ENCODE results near the gene GPR87. TPM values are rescaled to one million over a fixed set of nuclear protein-coding genes. Genes with fewer than 3 reads are reported as not detected.

GPR87 gene
- not detected for total RNA-seq
- 0 reads per million in 2 donors for total RNA-seq

- H3K27ac Mint-ChIP-seq: no peak within 1 kb of the TSS
- no peaks in the 10 kb centered on the region for H3K9me3 ChIP-seq (ENCODE audit: control insufficient read depth, low read length, poor library complexity, severe bottlenecking)
Observed at GRCh38 chr3:151316267-151316991, at the start of gene GPR87. GPR87 (minus strand) TSS chr3:151316820; CDS start chr3:151300100, 16,720 bp downstream.

GRCh38 chr3:151362751-151363174 lies 46.1 kb upstream of the GPR87 start:
- H3K4me3 Mint-ChIP-seq: no peak overlapping the region
- H3K27me3 Mint-ChIP-seq: peaks cover 8% of the 10 kb centered on the region
- no peak overlapping the region for H3K27ac Mint-ChIP-seq
- no peak for DNase-seq
- H3K36me3 Mint-ChIP-seq (ENCODE audit: low read depth): no peaks in the 10 kb centered on the region
- no peaks in the 10 kb centered on the region for H3K4me1 Mint-ChIP-seq
- no peak for ATAC-seq
- H3K9me3 ChIP-seq (ENCODE audit: control insufficient read depth, low read length, poor library complexity, severe bottlenecking): no peaks in the 10 kb centered on the region

More at GRCh38 chr3:151316267-151316991, at the start of gene GPR87:
- Mint-ChIP-seq H3K4me1 (peaks cover 2% of the 10 kb centered on the region), H3K36me3 (ENCODE audit: low read depth) (peaks cover 2% of the 10 kb centered on the region), H3K27me3 (peaks cover 10% of the 10 kb centered on the region), H3K4me3 (no peak within 1 kb of the TSS)
- ATAC-seq (no peak), DNase-seq (no peak)

DNA sequence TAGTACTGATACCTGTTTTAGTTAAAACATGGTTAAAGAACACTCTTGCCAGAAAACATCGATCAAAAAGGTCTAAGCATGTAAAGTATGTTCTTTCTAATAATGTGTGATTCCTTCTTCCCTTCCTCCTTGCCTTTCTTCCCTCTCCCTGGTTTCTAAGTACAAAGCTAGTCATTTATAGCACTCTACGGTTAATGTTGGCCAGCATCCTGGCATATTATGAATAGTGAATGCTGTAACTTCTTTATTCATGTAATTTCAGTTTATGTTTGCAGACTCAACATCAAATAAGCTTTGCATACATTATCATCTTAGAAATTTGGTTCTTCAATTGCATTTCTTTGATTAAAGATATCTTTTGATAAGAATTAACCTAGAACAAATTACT lies 40.8 kb upstream of the GPR87 start:
- Mint-ChIP-seq H3K4me3 (no peak overlapping the region), H3K36me3 (ENCODE audit: low read depth) (no peaks in the 10 kb centered on the region), H3K27me3 (no peaks in the 10 kb centered on the region), H3K4me1 (peaks cover 2% of the 10 kb centered on the region), H3K27ac (peak overlapping the region; percentile 29)
- no peaks in the 10 kb centered on the region for H3K9me3 ChIP-seq (ENCODE audit: control insufficient read depth, low read length, poor library complexity, severe bottlenecking)
- DNase-seq (no peak), ATAC-seq (no peak)

GRCh38 chr3:151356794-151357462 lies 40.3 kb upstream of the GPR87 start:
- peaks cover 2% of the 10 kb centered on the region for H3K4me1 Mint-ChIP-seq
- H3K27ac Mint-ChIP-seq: peak overlapping the region; percentile 29
- H3K36me3 Mint-ChIP-seq (ENCODE audit: low read depth): no peaks in the 10 kb centered on the region
- H3K27me3 Mint-ChIP-seq: no peaks in the 10 kb centered on the region
- H3K4me3 Mint-ChIP-seq: no peak overlapping the region
- H3K9me3 ChIP-seq (ENCODE audit: control insufficient read depth, low read length, poor library complexity, severe bottlenecking): no peaks in the 10 kb centered on the region
- no peak for ATAC-seq
- DNase-seq: no peak

DNA sequence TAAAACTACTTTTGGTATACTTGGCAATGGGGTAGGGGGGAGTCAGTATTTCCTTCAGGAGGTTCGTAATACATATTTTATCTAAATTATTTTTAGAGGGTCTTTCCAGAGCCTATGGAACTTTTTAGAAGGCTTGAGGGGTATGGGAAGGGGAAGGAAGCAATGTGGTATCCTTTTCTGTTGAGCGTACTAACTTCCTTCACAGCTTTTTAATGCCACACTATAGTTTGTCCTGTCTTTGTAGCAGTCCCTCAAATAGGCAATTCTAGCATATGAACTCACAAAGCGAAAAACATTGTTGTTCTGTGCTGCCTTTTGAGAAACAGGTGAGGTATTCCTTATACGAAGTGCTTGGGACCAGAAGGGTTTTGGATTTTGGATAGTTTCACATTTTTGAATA lies 35.0 kb upstream of the GPR87 start:
- H3K4me3 Mint-ChIP-seq: no peak overlapping the region

GRCh38 chr3:151351219-151351618 lies 34.6 kb upstream of the GPR87 start:
- H3K4me3 Mint-ChIP-seq: no peak overlapping the region
- DNase-seq (no peak), ATAC-seq (no peak)

More for the DNA sequence above, 35.0 kb upstream of the GPR87 start:
- no peaks in the 10 kb centered on the region for H3K36me3 Mint-ChIP-seq (ENCODE audit: low read depth)
- ATAC-seq (no peak), DNase-seq (no peak)
- no peak overlapping the region for H3K27ac Mint-ChIP-seq
- H3K9me3 ChIP-seq (ENCODE audit: control insufficient read depth, low read length, poor library complexity, severe bottlenecking): no peaks in the 10 kb centered on the region
- H3K27me3 Mint-ChIP-seq: peaks cover 30% of the 10 kb centered on the region
- peaks cover 4% of the 10 kb centered on the region for H3K4me1 Mint-ChIP-seq

DNA sequence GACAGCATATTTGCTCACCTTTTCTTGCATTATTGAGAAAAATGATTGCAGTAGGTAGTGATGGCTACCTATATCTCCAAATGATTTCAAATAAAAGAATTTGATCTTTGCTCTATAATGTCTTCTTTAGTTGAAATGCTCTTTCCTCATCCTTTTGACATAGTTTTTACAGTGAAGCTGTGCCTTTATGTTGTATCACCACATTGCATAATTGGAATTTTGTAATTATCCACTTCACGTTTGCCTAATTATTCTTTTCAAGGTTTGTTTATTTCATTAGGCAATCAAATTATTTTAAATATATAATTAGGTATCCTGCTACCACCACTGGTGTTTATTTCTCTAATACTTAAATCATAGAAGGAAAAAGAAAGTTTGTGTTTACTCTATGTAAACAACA lies 34.0 kb upstream of the GPR87 start:
- no peak overlapping the region for H3K4me3 Mint-ChIP-seq
- DNase-seq (no peak), ATAC-seq (no peak)
- H3K27me3 Mint-ChIP-seq: peaks cover 39% of the 10 kb centered on the region
- no peak overlapping the region for H3K27ac Mint-ChIP-seq
- peaks cover 12% of the 10 kb centered on the region for H3K4me1 Mint-ChIP-seq
- no peaks in the 10 kb centered on the region for H3K9me3 ChIP-seq (ENCODE audit: control insufficient read depth, low read length, poor library complexity, severe bottlenecking)
- peaks cover 5% of the 10 kb centered on the region for H3K36me3 Mint-ChIP-seq (ENCODE audit: low read depth)

More at GRCh38 chr3:151351219-151351618, 34.6 kb upstream of the GPR87 start:
- Mint-ChIP-seq H3K27ac (no peak overlapping the region), H3K27me3 (peaks cover 33% of the 10 kb centered on the region), H3K36me3 (ENCODE audit: low read depth) (peaks cover 2% of the 10 kb centered on the region), H3K4me1 (peaks cover 8% of the 10 kb centered on the region)
- no peaks in the 10 kb centered on the region for H3K9me3 ChIP-seq (ENCODE audit: control insufficient read depth, low read length, poor library complexity, severe bottlenecking)

GRCh38 chr3:151347432-151347831 lies 30.8 kb upstream of the GPR87 start:
- peaks cover 5% of the 10 kb centered on the region for H3K36me3 Mint-ChIP-seq (ENCODE audit: low read depth)
- peaks cover 46% of the 10 kb centered on the region for H3K27me3 Mint-ChIP-seq
- H3K27ac Mint-ChIP-seq: no peak overlapping the region
- no peak for ATAC-seq
- H3K4me1 Mint-ChIP-seq: peaks cover 12% of the 10 kb centered on the region
- H3K4me3 Mint-ChIP-seq: no peak overlapping the region
- DNase-seq: no peak
- H3K9me3 ChIP-seq (ENCODE audit: control insufficient read depth, low read length, poor library complexity, severe bottlenecking): no peaks in the 10 kb centered on the region

GRCh38 chr3:151346292-151346691 lies 29.7 kb upstream of the GPR87 start:
- no peaks in the 10 kb centered on the region for H3K9me3 ChIP-seq (ENCODE audit: control insufficient read depth, low read length, poor library complexity, severe bottlenecking)
- Mint-ChIP-seq H3K36me3 (ENCODE audit: low read depth) (peaks cover 5% of the 10 kb centered on the region), H3K27me3 (peaks cover 48% of the 10 kb centered on the region), H3K4me1 (peaks cover 11% of the 10 kb centered on the region), H3K27ac (no peak overlapping the region), H3K4me3 (peak overlapping the region; percentile 80)
- DNase-seq: no peak
- no peak for ATAC-seq

GRCh38 chr3:151345859-151346258 lies 29.2 kb upstream of the GPR87 start:
- peak overlapping the region; percentile 80 for H3K4me3 Mint-ChIP-seq
- peaks cover 5% of the 10 kb centered on the region for H3K36me3 Mint-ChIP-seq (ENCODE audit: low read depth)
- DNase-seq: no peak
- peaks cover 46% of the 10 kb centered on the region for H3K27me3 Mint-ChIP-seq
- no peak for ATAC-seq
- H3K27ac Mint-ChIP-seq: no peak overlapping the region
- peaks cover 8% of the 10 kb centered on the region for H3K4me1 Mint-ChIP-seq
- no peaks in the 10 kb centered on the region for H3K9me3 ChIP-seq (ENCODE audit: control insufficient read depth, low read length, poor library complexity, severe bottlenecking)

DNA sequence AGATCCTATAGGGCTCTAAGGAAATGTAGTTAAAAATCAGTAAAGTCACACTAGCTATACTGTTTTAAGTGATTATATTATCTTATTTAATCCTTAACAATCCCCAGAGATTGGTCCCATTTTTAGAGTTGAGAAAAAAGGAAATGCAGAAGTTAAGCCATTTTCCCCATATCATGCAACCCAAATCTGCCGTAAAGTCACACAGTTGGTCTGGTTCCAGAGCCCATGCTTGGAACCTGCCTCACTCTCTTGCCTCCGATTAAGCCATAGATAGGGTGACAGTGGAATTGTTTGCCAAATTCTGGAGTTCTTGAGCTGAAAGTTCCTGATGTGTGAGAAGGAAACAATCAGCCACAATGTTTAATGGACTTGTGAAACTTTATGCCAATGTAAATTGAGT lies 15.1 kb upstream of the GPR87 start:
- no peaks in the 10 kb centered on the region for H3K36me3 Mint-ChIP-seq (ENCODE audit: low read depth)
- H3K4me3 Mint-ChIP-seq: no peak overlapping the region
- DNase-seq: no peak
- no peak overlapping the region for H3K27ac Mint-ChIP-seq
- H3K4me1 Mint-ChIP-seq: peaks cover 4% of the 10 kb centered on the region
- H3K27me3 Mint-ChIP-seq: peaks cover 39% of the 10 kb centered on the region
- ATAC-seq: no peak
- no peaks in the 10 kb centered on the region for H3K9me3 ChIP-seq (ENCODE audit: control insufficient read depth, low read length, poor library complexity, severe bottlenecking)

DNA sequence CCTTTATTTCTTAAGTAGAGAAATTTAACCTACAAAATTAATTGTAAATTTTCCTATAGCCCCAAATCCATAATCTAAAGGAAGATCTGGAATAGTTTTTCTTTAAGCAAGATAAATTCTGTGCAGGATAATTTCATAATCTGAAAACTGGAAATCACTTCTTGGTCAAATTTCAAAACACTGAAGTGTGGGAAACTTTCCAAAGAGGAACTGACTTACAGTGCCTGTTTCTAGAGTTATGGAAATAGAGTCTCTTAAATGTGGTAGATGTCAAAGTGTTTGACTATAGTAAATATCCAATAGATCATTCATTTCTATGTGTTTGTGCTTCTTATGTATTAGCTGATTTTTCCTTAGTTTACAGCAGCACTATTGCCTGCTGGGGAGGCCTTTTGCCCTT lies 14.3 kb upstream of the GPR87 start:
- no peaks in the 10 kb centered on the region for H3K9me3 ChIP-seq (ENCODE audit: control insufficient read depth, low read length, poor library complexity, severe bottlenecking)
- DNase-seq: no peak
- Mint-ChIP-seq H3K4me3 (no peak overlapping the region), H3K27ac (no peak overlapping the region), H3K27me3 (peaks cover 47% of the 10 kb centered on the region), H3K4me1 (peaks cover 4% of the 10 kb centered on the region), H3K36me3 (ENCODE audit: low read depth) (no peaks in the 10 kb centered on the region)
- no peak for ATAC-seq

GRCh38 chr3:151330379-151330778 lies 13.8 kb upstream of the GPR87 start:
- Mint-ChIP-seq H3K4me3 (no peak overlapping the region), H3K36me3 (ENCODE audit: low read depth) (no peaks in the 10 kb centered on the region), H3K4me1 (peaks cover 4% of the 10 kb centered on the region), H3K27me3 (peaks cover 49% of the 10 kb centered on the region), H3K27ac (no peak overlapping the region)
- no peaks in the 10 kb centered on the region for H3K9me3 ChIP-seq (ENCODE audit: control insufficient read depth, low read length, poor library complexity, severe bottlenecking)
- ATAC-seq (no peak), DNase-seq (no peak)

All from T-helper 17 cell (primary cell).